ENCODE measurements around the gene MAGEE1.
A peak's percentile ranks its signal among the peaks of the same experiment; 100 is the strongest.

The MAGEE1 gene

GRCh38 chrX:76427560-76428242 is at the start of gene MAGEE1:
Gene MAGEE1, plus strand, starts transcription at chrX:76427710. Its CDS starts 221 bp downstream, at chrX:76427931.
- DNase-seq (ENCODE audit: low spot score), result peak; percentile 72
- no peak for TF ChIP-seq CTCF (IDR thresholded peaks at IDR 0.05; ENCODE audit: extremely low read depth, insufficient read depth, missing control alignments)
- in situ Hi-C loops (cut with MboI; ENCODE audit: low pct_unique_long_range_greater_than_20kb, low sequenced_read_pairs, unreplicated experiment), result no loop called here

- in situ Hi-C loops (cut with MboI; ENCODE audit: low pct_unique_long_range_greater_than_20kb, low sequenced_read_pairs, unreplicated experiment), result no loop called here
- TF ChIP-seq CTCF (IDR thresholded peaks at IDR 0.05; ENCODE audit: extremely low read depth, insufficient read depth, missing control alignments), result no peak
Observed at GRCh38 chrX:76398970-76399369, 28.5 kb upstream of the MAGEE1 start.

GRCh38 chrX:76407795-76408194 is 19.7 kb upstream of the MAGEE1 start:
- no peak for TF ChIP-seq CTCF (IDR thresholded peaks at IDR 0.05; ENCODE audit: extremely low read depth, insufficient read depth, missing control alignments)
- no peak for DNase-seq (ENCODE audit: low spot score)
- in situ Hi-C loops (cut with MboI; ENCODE audit: low pct_unique_long_range_greater_than_20kb, low sequenced_read_pairs, unreplicated experiment), result no loop called here

More at GRCh38 chrX:76398970-76399369, 28.5 kb upstream of the MAGEE1 start:
- DNase-seq (ENCODE audit: low spot score), result no peak

- TF ChIP-seq CTCF (IDR thresholded peaks at IDR 0.05; ENCODE audit: extremely low read depth, insufficient read depth, missing control alignments), result peak; percentile 31
- in situ Hi-C loops (cut with MboI; ENCODE audit: low pct_unique_long_range_greater_than_20kb, low sequenced_read_pairs, unreplicated experiment), result no loop called here
- DNase-seq (ENCODE audit: low spot score), result no peak
Observed at GRCh38 chrX:76420237-76420636, 7.3 kb upstream of the MAGEE1 start.

- TF ChIP-seq CTCF (IDR thresholded peaks at IDR 0.05; ENCODE audit: extremely low read depth, insufficient read depth, missing control alignments), result no peak
- in situ Hi-C loops (cut with MboI; ENCODE audit: low pct_unique_long_range_greater_than_20kb, low sequenced_read_pairs, unreplicated experiment), result no loop called here
- DNase-seq (ENCODE audit: low spot score), result no peak
Observed at GRCh38 chrX:76428243-76429130, 977 bp downstream of the MAGEE1 start.

- in situ Hi-C loops (cut with MboI; ENCODE audit: low pct_unique_long_range_greater_than_20kb, low sequenced_read_pairs, unreplicated experiment), result no loop called here
- no peak for DNase-seq (ENCODE audit: low spot score)
- TF ChIP-seq CTCF (IDR thresholded peaks at IDR 0.05; ENCODE audit: extremely low read depth, insufficient read depth, missing control alignments), result no peak
Observed at GRCh38 chrX:76433219-76433618, 5.7 kb downstream of the MAGEE1 start.

All from GM13977 (cell line).